Epidermal melanocyte (primary cell): Measurements from ENCODE around the gene PRKCI.
"Not testable (repeated sequence)": the region's sequence is repeated elsewhere in the genome, so short reads cannot be mapped to it uniquely, and the experiment has no call there.

Source experiments
- DNase-seq: peaks from one replicate; pipeline ENCODE4 v3.0.0; 2011; ENCODE audit warnings: low spot score; ENCODE audit not compliant: insufficient read length

PRKCI gene

DNA sequence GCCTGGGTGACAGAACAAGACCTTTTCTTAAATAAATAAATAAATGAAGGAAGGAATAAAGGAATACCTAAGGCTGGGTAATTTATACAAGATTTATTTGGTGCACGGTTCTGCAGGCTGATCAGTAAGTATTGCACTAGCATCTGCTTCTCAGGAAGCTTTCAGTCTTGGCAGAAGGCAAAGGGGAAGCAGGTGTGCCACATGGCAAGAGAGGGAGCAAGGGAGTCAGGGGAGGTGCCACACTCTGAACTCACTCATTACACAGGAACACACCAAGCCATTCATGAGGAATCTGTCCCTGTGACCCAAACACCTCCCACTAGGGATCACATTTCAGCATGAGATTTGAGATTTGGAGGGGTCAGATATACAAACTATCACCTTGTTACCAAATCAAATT is 56.4 kb downstream of the PRKCI start:
- no peak for DNase-seq

DNA sequence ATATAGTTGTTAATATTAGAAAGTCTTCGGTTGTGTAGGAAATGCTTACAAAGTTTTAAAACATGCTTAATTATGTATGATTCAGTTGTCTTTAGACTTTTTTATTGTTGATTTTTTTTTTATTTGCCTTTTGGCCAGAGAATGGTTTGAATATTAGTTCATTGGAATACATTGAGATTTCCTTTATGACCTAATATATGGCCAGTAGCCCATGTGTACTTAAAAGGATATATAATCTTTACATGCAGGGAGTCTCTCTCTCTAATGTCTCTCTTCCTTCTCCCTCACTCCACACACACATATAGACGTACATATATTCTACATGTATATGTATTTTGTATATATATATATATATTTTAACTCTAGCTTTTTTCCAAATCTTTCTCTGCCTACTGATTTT is 68.0 kb downstream of the PRKCI start:
- no peak for DNase-seq

DNA sequence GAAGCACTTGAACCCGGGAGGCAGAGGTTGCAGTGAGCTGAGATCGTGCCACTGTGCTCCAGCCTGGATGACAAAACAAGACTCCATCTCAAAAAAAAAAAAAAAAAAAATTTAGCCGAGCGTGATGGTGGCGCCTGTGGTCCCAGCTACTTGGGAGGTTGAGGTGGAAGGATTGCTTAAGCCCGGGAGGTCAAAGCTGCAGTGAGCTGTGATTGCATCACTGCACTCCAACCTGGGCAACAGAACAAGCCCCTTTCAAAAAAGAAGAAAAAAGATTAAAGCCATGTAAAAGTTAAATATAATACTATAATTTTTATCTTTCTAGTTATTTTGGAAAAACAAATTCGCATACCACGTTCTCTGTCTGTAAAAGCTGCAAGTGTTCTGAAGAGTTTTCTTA is 73.4 kb downstream of the PRKCI start:
- DNase-seq = no peak

DNA sequence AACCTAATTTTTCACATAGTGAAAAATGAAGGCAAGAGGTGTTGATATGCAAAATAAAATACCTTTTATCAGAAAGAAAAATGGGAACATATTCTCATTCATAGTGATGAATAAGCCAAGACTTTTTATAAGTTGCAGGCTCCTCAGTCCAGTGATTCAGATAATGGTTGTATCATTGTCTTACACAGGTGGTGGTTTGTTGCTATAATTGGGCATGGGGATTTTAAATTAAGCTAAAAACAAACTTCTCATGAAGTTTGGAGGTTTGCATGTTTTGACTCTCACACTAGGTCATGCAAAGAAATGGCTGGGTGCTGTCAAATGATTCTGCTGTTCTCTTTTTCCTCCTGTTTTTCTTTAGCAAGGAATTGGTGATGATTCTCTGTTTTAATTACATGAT is 74.5 kb downstream of the PRKCI start:
- no peak for DNase-seq

DNA sequence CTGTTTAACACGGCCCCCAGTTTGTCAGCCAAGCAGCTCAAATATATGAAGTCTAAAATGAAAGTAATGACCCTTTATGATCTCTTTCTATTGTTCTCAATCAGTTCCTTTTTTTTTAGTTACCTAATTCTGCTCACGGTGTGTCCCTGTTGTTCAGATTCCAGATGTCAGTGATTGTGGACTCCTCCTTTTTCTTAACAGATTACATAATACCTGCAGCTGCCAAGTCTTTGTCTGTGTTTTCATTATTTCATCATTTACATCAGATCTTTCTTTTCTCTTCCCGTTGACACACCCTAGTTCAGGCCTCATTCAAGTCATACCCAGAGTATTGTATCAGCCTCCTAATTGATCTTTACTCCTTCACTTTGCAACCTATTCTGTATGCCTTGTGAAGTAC is 79.2 kb downstream of the PRKCI start:
- DNase-seq = no peak

DNA sequence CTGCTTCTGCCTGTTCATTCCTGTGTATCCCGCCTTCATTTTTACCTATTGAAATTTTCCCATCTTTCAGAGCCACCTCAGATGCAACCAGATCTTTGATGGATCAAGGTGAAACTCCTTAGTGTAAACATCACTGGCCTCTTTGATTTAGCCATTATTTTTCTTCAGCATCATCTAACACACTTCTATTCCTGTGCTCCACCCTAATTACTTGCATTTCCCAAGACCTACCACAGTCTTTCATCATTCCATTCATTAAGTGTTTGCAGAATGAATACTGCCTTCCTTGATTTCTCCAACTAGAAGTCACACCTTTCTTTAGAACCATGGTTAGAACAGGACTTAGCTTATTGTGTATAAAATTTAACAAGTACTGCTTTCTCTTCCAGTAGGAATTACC is 79.8 kb downstream of the PRKCI start:
- no peak for DNase-seq

DNA sequence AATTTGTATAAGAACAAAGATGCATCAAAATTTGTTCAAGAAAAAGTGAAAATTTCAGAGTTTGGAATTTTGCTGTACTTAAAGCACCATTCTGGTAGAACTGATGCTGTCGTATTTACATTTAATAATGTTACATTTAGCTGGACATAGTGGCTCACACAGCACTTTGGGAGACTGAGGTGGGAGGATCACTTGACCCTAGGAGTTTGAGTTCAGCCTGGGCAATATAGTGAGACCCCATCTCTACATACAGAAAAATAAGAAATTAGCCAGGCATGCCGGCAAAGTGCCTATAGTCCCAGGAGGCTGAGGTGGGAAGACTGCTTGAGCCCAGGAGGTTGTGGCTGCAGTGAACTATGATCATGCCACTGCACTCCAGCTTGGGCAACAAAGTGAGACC is 83.8 kb downstream of the PRKCI start:
- DNase-seq = no peak

DNA sequence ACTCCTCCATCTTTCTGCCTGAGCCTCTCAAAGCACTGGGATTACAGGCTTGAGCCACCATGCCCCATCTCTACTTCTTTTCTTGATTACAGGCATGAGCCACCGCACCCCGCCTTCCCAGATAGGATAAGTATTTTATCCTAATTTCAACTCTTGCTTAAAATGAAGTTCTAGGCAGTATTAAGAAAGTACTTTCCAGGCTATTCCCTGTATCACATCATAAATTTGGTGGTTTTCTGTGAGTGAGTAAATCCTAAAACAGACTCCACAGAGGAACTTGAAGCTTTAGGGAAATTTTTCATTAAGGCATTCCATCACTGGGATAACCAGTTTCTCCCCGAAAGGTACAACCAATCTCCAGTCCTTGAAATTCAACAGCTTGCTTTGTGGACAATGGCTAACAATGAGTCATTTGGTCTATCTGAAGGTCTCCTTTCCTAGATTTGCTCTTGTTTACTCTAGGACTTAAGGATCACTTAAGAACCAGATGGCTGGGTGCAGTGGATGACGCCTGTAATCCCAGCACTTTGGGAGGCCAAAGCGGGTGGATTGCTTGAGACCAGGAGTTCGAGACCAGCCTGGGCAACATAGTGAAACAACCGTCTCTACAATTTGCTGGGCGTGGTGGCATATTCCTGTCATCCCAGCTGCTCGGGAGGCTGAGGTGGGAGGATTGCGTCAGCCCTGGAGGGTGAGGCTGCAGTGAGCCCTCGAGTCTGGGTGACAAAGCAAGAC is 85.6 kb downstream of the PRKCI start:
- DNase-seq = no peak

DNA sequence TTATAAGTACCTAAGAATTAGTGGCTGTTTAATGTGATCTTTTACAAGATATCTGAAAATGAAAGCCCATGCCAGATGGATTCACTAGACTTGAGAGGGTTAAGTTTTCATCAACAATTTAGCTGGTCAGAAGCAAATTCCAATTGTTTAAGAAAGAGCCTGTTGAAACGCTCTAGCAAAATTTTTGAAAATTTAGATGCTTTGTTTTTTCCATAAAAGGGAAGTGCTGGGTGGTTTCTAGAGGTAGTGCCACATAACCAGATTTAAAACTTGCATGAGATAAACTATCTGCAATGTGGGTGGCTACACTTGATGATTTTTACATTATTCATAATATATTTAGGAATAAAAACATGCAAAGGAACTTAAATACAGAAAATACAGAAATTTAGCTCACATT is 86.8 kb downstream of the PRKCI start:
- DNase-seq = no peak

DNA sequence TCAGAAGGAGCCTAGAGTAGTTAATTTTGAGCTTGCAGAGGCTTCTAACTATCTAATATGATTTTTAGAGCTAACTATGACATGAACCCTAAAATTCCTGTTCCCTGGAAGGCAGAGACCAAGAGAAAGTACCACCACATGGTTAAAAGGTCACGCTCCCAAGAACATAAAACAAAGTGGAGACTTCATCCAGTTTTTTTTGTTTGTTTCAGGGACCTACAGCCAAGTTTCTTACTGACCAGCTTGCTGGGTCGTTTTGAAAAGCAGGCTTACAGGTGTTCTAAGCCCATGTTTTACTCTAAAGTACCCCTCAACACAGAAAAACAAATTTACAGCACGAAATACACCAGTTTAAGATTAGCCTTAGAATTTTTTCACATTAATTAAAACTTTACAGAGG is 95.7 kb downstream of the PRKCI start:
- no peak for DNase-seq

DNA sequence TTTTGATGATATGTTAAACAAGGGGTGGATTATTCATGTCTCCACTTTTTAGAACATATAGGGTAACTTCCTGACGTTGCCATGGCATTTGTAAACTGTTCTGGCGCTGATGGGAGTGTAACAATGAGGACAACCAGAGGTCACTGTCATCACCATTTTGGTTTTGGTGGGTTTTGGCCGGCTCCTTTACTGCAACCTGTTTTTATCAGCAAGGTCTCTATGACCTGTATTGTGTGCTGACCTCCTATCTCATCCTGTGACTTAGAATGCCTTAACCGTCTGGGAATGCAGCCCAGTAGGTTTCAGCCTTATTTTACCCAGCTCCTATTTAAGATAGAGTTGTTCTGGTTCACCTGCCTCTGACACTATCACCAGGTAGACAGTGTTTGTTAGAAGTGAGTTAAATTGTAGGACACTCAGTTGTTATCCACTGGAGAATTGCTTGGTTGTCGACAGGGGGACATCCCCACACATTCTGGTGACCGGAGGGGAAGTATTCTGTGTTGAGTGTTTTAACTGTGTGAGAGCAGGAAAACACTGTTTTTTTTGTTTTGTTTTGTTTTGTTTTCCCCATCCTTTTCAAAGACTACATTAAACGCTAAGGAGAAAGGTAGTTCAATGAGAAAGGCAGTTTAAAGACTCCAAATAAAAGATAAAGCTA is 98.4 kb downstream of the PRKCI start:
- DNase-seq = no peak

DNA sequence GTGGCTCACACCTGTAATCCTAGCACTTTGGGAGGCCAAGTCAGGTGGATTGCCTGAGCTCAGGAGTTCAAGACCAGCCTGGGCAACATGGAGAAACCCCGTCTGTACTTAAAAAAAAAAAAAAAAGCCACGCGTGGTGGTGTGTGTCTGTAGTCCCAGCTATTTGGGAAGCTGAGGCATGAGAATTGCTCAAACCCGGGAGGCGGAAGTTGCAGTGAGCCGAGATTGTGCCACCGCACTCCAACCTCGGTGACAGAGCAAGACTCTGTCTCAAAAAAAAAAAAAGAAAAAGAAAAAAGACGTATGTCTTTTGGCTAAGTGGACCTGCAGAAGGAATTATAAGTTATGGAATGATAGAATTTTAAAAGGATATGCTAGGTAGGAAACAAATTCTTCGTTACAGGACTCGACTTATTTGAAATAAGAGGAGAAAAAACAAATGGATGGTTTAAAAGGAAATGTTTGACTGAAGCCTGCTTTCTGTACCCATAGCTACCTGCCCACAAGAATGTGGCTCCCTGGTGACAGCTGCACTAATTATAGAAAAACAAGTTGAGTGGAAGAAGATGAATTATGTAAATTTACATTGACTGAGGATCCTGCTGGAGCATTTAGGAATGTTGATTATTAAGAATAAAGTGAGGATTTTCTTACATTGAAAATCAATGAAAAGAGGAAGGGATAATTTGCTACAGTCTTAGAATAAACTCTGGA is 99.3 kb downstream of the PRKCI start:
- no peak for DNase-seq

DNA sequence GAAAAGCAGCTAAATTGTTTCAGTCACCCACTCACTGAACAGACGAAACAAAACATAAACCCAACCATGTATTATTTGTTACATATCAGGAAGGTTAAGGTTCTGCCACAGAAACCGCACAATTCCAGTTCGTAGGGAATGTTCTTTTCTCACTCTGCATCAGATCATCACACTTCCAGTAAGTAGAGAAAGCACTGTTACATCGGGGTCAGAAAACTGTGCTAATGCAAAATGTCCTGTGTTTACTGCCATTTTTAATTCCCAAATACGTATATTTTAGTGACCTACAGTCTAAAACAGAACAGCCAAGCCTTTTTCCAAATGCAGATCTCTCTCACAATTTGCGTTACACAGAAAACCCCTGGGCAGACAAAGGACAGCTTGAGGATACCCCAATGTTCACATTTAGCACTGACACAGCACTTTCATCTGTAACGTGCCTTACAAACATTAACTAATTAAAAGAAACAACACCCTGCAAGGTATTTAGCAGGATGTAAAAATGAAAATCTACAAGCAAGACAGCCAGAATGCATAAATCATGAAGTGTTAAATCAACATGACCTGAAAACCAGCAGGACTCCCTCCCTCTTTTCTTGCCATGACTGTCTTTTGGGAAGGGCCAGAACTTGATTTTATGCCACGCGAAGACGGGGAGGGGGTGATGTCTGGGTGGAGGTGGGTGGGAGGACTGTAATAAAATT is 100.5 kb downstream of the PRKCI start:
- no peak for DNase-seq

DNA sequence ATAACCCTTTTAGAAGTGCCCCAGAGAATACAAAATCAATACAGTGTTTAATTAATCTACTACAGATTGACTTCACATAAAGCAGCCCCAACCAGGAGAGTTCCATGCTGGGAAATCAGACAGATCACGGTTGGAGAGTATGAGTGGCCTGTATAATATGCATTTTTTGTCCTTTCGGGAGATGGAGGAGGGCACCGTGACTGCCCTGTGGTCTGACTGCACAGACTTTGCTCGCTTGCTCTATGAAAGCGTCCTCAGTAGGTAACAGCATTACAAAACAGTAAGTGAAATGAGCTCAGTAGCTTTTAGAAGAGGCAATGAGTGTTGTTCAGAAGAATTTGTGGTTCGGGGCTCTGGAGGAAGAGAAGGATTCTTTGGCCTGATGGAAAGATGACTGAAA is 101.1 kb downstream of the PRKCI start:
- DNase-seq = no peak

DNA sequence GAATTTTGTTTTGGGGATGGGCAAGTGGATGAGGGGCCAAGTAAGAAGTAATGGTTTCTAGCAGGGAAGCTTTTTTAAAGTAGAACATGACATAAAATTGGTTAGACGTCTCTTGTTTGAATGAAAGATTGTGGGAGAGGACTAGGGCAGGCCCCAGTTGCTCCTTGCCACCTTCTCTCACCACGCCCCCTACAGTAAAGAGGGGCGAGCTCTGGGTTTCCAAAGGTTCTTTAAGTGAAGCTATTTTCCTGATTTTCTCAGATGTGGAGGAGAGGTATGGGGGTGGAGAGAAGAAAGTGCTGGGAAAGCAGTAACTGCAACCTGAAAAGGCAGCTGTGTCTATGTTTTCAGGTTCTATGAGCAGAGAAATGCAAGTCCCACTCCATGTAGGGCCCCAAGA is 102.7 kb downstream of the PRKCI start:
- DNase-seq = no peak

DNA sequence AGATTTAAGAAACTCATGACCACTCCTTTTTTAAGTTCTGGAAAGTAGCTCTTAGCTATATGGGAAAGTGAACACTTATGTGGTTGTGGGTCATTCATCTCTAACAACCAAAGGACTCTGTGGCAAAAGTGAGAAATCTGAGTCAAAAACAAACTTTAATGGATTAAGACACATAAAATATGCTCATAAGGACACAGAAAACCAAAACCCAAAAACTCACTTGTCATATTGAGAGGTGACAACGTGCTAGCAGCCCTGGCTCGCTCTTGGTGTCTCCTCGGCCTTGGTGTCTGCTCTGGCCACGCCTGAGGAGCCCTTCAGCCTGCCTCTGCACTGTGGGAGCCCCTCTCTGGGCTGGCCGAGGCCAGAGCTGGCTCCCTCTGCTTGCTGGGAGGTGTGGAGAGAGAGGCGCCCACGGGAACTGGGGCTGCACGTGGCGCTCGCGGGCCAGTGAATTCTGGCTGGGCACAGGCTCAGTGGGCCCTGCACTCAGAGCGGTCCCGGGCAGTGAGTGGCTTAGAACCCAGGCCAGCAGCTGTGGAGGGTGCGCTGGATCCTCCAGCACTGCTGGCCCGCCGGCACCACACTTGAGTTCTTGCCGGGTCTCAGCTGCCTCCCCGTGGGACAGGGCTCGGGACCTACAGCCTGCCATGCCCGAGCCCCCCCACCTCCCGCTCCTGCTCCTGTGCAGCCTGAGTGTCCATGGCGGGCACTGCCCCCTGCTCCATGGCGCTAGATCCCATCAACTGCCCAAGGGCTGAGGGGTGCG is 105.0 kb downstream of the PRKCI start:
- no peak for DNase-seq

DNA sequence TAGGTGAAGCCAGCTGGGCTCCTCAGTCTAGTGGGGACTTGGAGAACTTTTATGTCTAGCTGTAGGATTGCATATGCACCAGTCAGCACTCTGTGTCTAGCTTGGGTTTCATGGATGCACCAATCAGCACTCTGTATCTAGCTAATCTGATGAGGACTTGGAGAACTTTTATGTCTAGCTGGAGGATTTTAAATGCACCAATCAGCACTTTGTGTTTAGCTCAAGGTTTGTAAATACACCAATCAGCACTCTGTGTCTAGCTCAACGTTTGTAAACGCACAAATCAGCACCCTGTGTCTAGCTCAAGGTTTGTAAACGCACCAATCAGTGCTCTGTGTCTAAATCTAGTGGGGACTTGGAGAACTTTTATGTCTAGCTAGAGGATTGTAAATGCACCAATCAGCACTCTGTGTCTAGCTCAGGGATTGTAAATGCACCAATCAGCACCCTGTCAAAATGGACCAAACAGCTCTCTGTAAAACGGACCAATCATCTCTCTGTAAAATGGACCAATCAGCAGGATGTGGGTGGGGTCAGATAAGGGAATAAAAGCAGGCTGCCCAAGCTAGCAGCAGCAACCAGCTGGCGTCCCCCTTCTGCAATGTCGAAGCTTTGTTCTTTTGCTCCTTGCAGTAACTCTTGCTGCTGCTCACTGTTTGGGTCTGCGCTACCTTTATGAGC is 105.8 kb downstream of the PRKCI start:
- not testable (repeated sequence) for DNase-seq

DNA sequence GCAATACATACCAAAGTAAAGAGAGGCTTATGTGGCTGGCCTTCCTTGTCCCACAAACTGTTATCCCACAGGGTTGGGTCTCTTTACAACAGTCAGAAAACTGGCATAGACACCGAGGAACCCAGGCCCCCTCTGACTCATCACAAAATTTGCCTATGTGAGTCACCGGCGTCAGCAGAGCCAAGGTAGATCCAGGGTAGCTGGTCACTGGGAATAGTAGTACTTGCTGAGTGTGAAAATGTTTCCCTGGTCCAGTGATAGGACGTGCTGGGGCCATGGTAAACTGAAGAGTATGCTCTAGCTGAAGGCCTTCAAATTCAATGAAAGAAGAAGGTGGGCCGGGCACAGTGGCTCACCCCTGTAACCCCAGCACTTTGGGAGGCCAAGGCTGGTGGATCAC is 108.1 kb downstream of the PRKCI start:
- DNase-seq = no peak

DNA sequence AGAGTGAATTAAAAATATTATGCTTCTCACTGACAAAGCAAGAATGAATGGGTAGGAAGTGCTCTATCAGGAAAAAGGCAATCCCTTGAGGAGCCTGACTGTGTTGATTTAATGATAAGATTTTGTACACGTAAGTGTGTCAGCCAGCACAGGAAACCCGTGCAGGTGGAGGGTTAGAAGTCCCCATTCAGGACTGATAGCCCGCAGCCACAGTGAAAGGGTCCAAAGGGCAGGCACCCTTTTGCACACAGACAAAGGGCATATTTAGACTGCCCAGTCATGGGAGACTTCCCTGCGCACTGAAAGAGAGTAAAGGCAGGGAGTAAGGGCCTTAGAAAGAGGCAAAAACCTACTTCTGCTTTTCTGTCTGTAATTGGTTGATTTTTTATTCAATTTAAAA is 108.9 kb downstream of the PRKCI start:
- no peak for DNase-seq

DNA sequence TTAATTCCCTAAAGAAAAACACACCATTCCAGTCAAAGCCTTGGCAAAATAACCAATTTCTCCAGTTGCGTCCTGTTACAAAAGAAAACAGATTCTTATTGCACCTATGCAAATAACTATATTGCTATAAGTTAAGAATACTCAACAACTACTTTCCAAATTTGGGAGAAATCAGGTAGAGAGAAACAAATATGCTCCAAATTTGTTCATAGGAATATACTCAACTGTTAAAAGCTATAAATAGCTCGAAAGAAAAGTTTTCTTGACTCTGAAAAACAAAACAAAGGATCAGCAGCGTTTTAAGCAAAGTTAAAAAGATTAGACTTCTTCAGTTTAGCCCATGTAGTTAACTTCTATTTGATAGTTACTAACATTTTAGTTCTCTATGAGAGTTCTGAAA is 115.2 kb downstream of the PRKCI start:
- DNase-seq = no peak
